Endothelial cell of umbilical vein (primary cell): ENCODE results near the gene GPR17. TPM values are rescaled to one million over a fixed set of nuclear protein-coding genes. Genes with fewer than 3 reads are reported as not detected.

Source experiments
- BruUV-seq: library from RNA; stranded (reverse); fragments of 400-500 nt; replicated peaks from 2 replicates; lab custom pipeline; 2021; lab: Mats Ljungman, UMichigan
- CTCF ChIA-PET: fragments of 300-600, 350-600 bp; sonication (Branson Sonifier 250); formaldehyde crosslinking; loops from one replicate; lab custom pipeline; 2021; ENCODE audit warnings: antibody characterized with exemption, inconsistent platforms; lab: Charles Lee
- POLR2A ChIA-PET: fragments of 300-600, 350-600 bp; sonication (Branson Sonifier 250); formaldehyde crosslinking; loops from one replicate; lab custom pipeline; 2021; ENCODE audit warnings: antibody characterized with exemption, inconsistent platforms; lab: Charles Lee
- DNase-seq: peaks from one replicate; pipeline ENCODE4 v3.0.0-alpha.2; 2011; ENCODE audit warnings: low read depth, low spot score
- FAIRE-seq: peaks from 2 replicates; lab custom pipeline; 2011; peaks lifted over from hg19 to GRCh38; lab: Jason Lieb, UNC
- H2AFZ ChIP-seq: 2 replicates; pipeline ENCODE4 v1.6.0; 2012; ENCODE audit warnings: low read depth, low read length, control low read depth, inconsistent platforms
- H3K27ac ChIP-seq: 2 replicates; pipeline ENCODE4 v1.5.1; 2011; ENCODE audit warnings: low read depth, mild to moderate bottlenecking, control low read depth, low read length, moderate library complexity; ENCODE audit not compliant: insufficient read depth
- H3K27me3 ChIP-seq, 2 experiments: 2 replicates each; pipeline versions ENCODE4 v1.6.0 to v1.6.1; 2011; ENCODE audit warnings: low read length in 2 of 2, mixed read lengths in 1 of 2; ENCODE audit not compliant: control insufficient read depth in 2 of 2, insufficient read depth in 2 of 2
- H3K36me3 ChIP-seq, 2 experiments: 2 replicates in 1 of 2; 3 replicates in 1 of 2; pipeline ENCODE4 v1.5.1; 2011; ENCODE audit warnings: low read length in 2 of 2, mild to moderate bottlenecking in 1 of 2, moderate library complexity in 1 of 2; ENCODE audit not compliant: control insufficient read depth in 2 of 2, insufficient read depth in 2 of 2; ENCODE audit errors: extremely low read depth in 1 of 2
- H3K4me1 ChIP-seq: 3 replicates; pipeline ENCODE4 v1.5.1; 2011; ENCODE audit warnings: mild to moderate bottlenecking, low read length; ENCODE audit not compliant: control insufficient read depth, insufficient read depth; ENCODE audit errors: extremely low read depth
- H3K4me2 ChIP-seq: 2 replicates; pipeline ENCODE4 v1.6.1; 2011; ENCODE audit warnings: low read length, control low read depth, mixed read lengths; ENCODE audit not compliant: insufficient read depth
- H3K4me3 ChIP-seq, 3 experiments: fragments of 200-600 bp in 1 of 3; sonication (generic), shearing (Covaris generic) in 1 of 3; replicated peaks in 1 of 3; 2 replicates each; pipeline ENCODE4 v1.5.1; 2011 to 2016; ENCODE audit warnings: control low read depth in 3 of 3, low read length in 3 of 3, mild to moderate bottlenecking in 2 of 3, inconsistent platforms in 1 of 3, low read depth in 1 of 3, moderate library complexity in 1 of 3; ENCODE audit not compliant: insufficient read depth in 1 of 3
- H3K79me2 ChIP-seq: 2 replicates; pipeline ENCODE4 v1.6.0; 2012; ENCODE audit warnings: low read length, inconsistent platforms; ENCODE audit not compliant: control insufficient read depth, insufficient read depth
- H3K9ac ChIP-seq: replicated peaks from 2 replicates; pipeline ENCODE3; 2011; ENCODE audit warnings: low read length, control low read depth; ENCODE audit not compliant: insufficient read depth; ENCODE audit errors: extremely low read depth
- H3K9me1 ChIP-seq: replicated peaks from 3 replicates; pipeline ENCODE4 v1.6.0; 2011; ENCODE audit warnings: mild to moderate bottlenecking, low read length; ENCODE audit not compliant: control insufficient read depth, insufficient read depth; ENCODE audit errors: extremely low read depth
- H3K9me3 ChIP-seq: replicated peaks from 2 replicates; pipeline ENCODE4 v1.5.1; 2012; ENCODE audit warnings: low read length, inconsistent platforms; ENCODE audit not compliant: control insufficient read depth, insufficient read depth
- H4K20me1 ChIP-seq: replicated peaks from 2 replicates; pipeline ENCODE3; 2011; ENCODE audit warnings: mild to moderate bottlenecking, low read length; ENCODE audit not compliant: control insufficient read depth, insufficient read depth; ENCODE audit errors: extremely low read depth
- FOS ChIP-seq: IDR thresholded peaks from 2 replicates; pipeline ENCODE4 v1.6.1; 2011; ENCODE audit warnings: mild to moderate bottlenecking, low read length, moderate library complexity, borderline replicate concordance; ENCODE audit not compliant: insufficient read depth
- MYC ChIP-seq: IDR thresholded peaks from one replicate; pipeline ENCODE4 v1.6.1; 2011; ENCODE audit warnings: mild to moderate bottlenecking, low read depth, low read length
- POLR2A ChIP-seq: IDR thresholded peaks from 2 replicates; pipeline ENCODE4 v1.6.1; 2012; ENCODE audit warnings: low read depth, mild to moderate bottlenecking, control low read depth, low read length
- POLR2AphosphoS5 ChIP-seq: IDR thresholded peaks from 2 replicates; pipeline ENCODE4 v1.6.1; 2012; ENCODE audit warnings: low read depth, mild to moderate bottlenecking, control low read depth, low read length, moderate library complexity; ENCODE audit not compliant: insufficient read depth
- dilution Hi-C: fragments of 300-500 bp; cut with MboI; formaldehyde crosslinking; loops from one replicate; pipeline ENCODE4 v1.15.0; 2019; ENCODE audit warnings: low sequenced_read_pairs; ENCODE audit not compliant: extremely low pct_ligation_motif_present
- intact Hi-C: fragments of 100-400 bp; cut with micrococcal nuclease; formaldehyde crosslinking; loops from one replicate; pipeline ENCODE4 v1.10.0; 2022
- polyA plus RNA-seq, 4 experiments: library from polyadenylated mRNA; depleted of rRNA in 3 of 4; stranded (reverse) in 3 of 4; unstranded in 1 of 4; fragments of >200 nt; gene quantifications; 2 replicates each; pipeline versions ENCODE4 v1.2.1 to v1.2.3, GENCODE V29; 2011 to 2012; ENCODE audit warnings: missing spikeins in 1 of 4
- total RNA-seq: library from RNA; stranded (reverse); gene quantifications from 2 replicates; pipeline ENCODE4 v1.2.3, GENCODE V29; 2021
- TF ChIP-seq, protein P1 (sequence below), 2 donors: IDR thresholded peaks; 1 replicate in 1 of 2; 2 replicates in 1 of 2; pipeline ENCODE4 v1.5.1; 2011; ENCODE audit warnings: low read length in 2 of 2, mild to moderate bottlenecking in 2 of 2, moderate library complexity in 2 of 2, control low read depth in 1 of 2, inconsistent platforms in 1 of 2, low read depth in 1 of 2; ENCODE audit not compliant: insufficient read depth in 1 of 2; ENCODE audit errors: extremely low read depth in 1 of 2
- TF ChIP-seq, protein P2 (sequence below): IDR thresholded peaks from 2 replicates; pipeline ENCODE4 v1.6.1; 2011; ENCODE audit not compliant: insufficient read depth, insufficient read length

The GPR17 gene
- total and polyA plus RNA-seq, 2 donors (not counting 3 experiments of a cell fraction or from before 2014, with no cell fraction given): 0.10 TPM; not detected in 1

DNA sequence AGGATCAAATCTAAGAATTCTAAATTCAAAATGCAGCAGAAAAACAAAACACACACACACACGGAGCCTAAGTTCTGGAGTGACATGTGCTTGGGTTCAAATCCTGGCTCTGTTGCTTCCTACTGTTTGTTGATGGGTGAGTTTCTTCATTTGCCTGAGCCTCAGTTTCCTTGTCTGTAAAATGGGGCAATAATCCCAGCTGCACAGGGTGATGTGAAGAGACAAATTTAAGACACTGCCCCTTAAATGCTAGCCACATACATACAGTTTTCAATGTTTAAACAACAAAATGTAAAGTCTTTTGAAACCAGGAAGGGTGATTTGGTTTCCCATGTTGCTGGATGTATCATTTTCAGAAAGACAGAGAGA is 943 bp upstream of the GPR17 start:
- no peak overlapping the region for H2AFZ ChIP-seq
- no peak overlapping the region for H3K4me3 ChIP-seq
- no TSS peak for BruUV-seq
- POLR2A ChIA-PET: no interaction called here
- H3K9ac ChIP-seq: no peak overlapping the region
- H3K79me2 ChIP-seq: no peaks in the 10 kb centered on the region
- no peaks in the 10 kb centered on the region for H3K9me1 ChIP-seq
- FAIRE-seq (peak; percentile 35), DNase-seq (no peak)
- TF ChIP-seq MYC (no peak), POLR2AphosphoS5 (no peak), FOS (no peak), POLR2A (no peak)
- TF ChIP-seq, protein P1, sequence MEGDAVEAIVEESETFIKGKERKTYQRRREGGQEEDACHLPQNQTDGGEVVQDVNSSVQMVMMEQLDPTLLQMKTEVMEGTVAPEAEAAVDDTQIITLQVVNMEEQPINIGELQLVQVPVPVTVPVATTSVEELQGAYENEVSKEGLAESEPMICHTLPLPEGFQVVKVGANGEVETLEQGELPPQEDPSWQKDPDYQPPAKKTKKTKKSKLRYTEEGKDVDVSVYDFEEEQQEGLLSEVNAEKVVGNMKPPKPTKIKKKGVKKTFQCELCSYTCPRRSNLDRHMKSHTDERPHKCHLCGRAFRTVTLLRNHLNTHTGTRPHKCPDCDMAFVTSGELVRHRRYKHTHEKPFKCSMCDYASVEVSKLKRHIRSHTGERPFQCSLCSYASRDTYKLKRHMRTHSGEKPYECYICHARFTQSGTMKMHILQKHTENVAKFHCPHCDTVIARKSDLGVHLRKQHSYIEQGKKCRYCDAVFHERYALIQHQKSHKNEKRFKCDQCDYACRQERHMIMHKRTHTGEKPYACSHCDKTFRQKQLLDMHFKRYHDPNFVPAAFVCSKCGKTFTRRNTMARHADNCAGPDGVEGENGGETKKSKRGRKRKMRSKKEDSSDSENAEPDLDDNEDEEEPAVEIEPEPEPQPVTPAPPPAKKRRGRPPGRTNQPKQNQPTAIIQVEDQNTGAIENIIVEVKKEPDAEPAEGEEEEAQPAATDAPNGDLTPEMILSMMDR (IDR thresholded peaks at IDR 0.05; ENCODE audit: extremely low read depth in 1 of 2, insufficient read depth in 1 of 2, low read depth in 1 of 2, low read length in 2 of 2): no peak
- TF ChIP-seq, protein P2, sequence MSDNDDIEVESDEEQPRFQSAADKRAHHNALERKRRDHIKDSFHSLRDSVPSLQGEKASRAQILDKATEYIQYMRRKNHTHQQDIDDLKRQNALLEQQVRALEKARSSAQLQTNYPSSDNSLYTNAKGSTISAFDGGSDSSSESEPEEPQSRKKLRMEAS: no peak
- intact Hi-C loops (no loop called here), dilution Hi-C loops (no loop called here)
- no peak overlapping the region for H3K4me2 ChIP-seq
- no peaks in the 10 kb centered on the region for H3K27me3 ChIP-seq
- peaks cover 42% of the 10 kb centered on the region for H3K4me1 ChIP-seq
- H3K9me3 ChIP-seq: no peaks in the 10 kb centered on the region
- no peaks in the 10 kb centered on the region for H3K36me3 ChIP-seq
- CTCF ChIA-PET: interaction anchor here (0.9 to 2.4 kb wide), 4 partner anchors 13 to 53 kb away, joined by 3 to 19 read pairs (median 6); partner anchors contain the start of gene LIMS2
- no peaks in the 10 kb centered on the region for H4K20me1 ChIP-seq
- no peak overlapping the region for H3K27ac ChIP-seq
